ENCODE results near the gene EDN1. TPM values are rescaled to one million over a fixed set of nuclear protein-coding genes. Genes with fewer than 3 reads are reported as not detected.
A peak's percentile ranks its signal among the peaks of the same experiment; 100 is the strongest.

EDN1 gene
- polyA plus RNA-seq, 1 donor (not counting 4 experiments of a cell fraction or from before 2014, with no cell fraction given) = 17.2 TPM

GRCh38 chr6:12279322-12280091 is 10.7 kb upstream of the EDN1 start:
- Histone ChIP-seq H3K27me3 (ENCODE audit: control insufficient read depth, extremely low read depth, insufficient read depth, low read length) (no peaks in the 10 kb centered on the region), H3K9ac (ENCODE audit: control insufficient read depth, extremely low read depth, insufficient read depth, low read length) (no peak overlapping the region), H2AFZ (ENCODE audit: control insufficient read depth, low read length) (no peak overlapping the region), H3K36me3 (ENCODE audit: control insufficient read depth in 2 of 2, extremely low read depth in 1 of 2, insufficient read depth in 2 of 2, low read length in 2 of 2) (no peaks in the 10 kb centered on the region), H3K9me3 (ENCODE audit: control insufficient read depth, low read depth, low read length) (no peaks in the 10 kb centered on the region), H3K4me2 (ENCODE audit: control insufficient read depth, extremely low read depth, insufficient read depth, low read depth, low read length) (peak overlapping the region; percentile 1), H3K4me1 (ENCODE audit: control insufficient read depth, extremely low read depth, insufficient read depth, low read length) (peaks cover 10% of the 10 kb centered on the region), H3K4me3 (ENCODE audit: control insufficient read depth in 2 of 3, extremely low read depth in 1 of 3, insufficient read depth in 2 of 3, low read depth in 1 of 3, low read length in 3 of 3) (no peak overlapping the region), H3K27ac (ENCODE audit: control insufficient read depth, insufficient read depth, low read length) (no peak overlapping the region), H3K9me1 (ENCODE audit: control insufficient read depth, extremely low read depth, insufficient read depth, low read length) (no peaks in the 10 kb centered on the region), H4K20me1 (ENCODE audit: control insufficient read depth, extremely low read depth, insufficient read depth, low read length) (no peaks in the 10 kb centered on the region), H3K79me2 (ENCODE audit: control insufficient read depth, insufficient read depth, low read length) (no peaks in the 10 kb centered on the region)
- DNase-seq (ENCODE audit: low read depth, low spot score) (no peak), FAIRE-seq (peak; percentile 32)
- dilution Hi-C loops (cut with MboI; ENCODE audit: extremely low pct_ligation_motif_present, low sequenced_read_pairs) = no loop called here
- no peak for TF ChIP-seq CTCF (optimal IDR thresholded peaks at IDR 0.05 in 1 of 3, IDR thresholded peaks at IDR 0.05 in 1 of 3, conservative IDR thresholded peaks at IDR 0.05 in 1 of 3; ENCODE audit: extremely low read depth in 1 of 3, insufficient read depth in 2 of 3, low read length in 3 of 3)

DNA sequence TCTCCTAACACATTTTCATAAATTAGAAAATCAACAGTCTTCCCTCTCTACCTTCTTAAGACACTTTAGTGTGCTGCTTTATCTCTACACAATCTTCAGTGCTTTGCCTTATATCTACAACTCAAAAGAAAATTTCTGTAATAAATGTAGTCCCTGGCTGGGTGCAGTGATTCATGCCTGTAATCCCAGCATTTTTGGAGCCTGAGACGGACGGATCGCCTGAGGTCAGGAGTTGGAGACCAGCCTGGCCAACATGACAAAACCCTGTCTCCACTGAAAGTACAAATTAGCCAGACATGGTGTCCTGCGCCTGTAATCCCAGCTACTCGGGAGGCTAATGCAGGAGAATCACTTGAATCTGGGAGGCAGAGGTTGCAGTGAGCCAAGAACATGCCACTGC is 9.7 kb upstream of the EDN1 start:
- peaks cover 10% of the 10 kb centered on the region for H3K4me1 ChIP-seq (ENCODE audit: control insufficient read depth, extremely low read depth, insufficient read depth, low read length)
- no peak for TF ChIP-seq CTCF (optimal IDR thresholded peaks at IDR 0.05 in 1 of 3, IDR thresholded peaks at IDR 0.05 in 1 of 3, conservative IDR thresholded peaks at IDR 0.05 in 1 of 3; ENCODE audit: extremely low read depth in 1 of 3, insufficient read depth in 2 of 3, low read length in 3 of 3)
- no peak for TF ChIP-seq EZH2 (IDR thresholded peaks at IDR 0.05; ENCODE audit: low read length)
- H3K9ac ChIP-seq (ENCODE audit: control insufficient read depth, extremely low read depth, insufficient read depth, low read length) = no peak overlapping the region

More for the DNA sequence above, 9.7 kb upstream of the EDN1 start:
- Histone ChIP-seq H3K4me2 (ENCODE audit: control insufficient read depth, extremely low read depth, insufficient read depth, low read depth, low read length) (no peak overlapping the region), H3K27ac (ENCODE audit: control insufficient read depth, insufficient read depth, low read length) (no peak overlapping the region), H3K36me3 (ENCODE audit: control insufficient read depth in 2 of 2, extremely low read depth in 1 of 2, insufficient read depth in 2 of 2, low read length in 2 of 2) (no peaks in the 10 kb centered on the region), H3K79me2 (ENCODE audit: control insufficient read depth, insufficient read depth, low read length) (no peaks in the 10 kb centered on the region), H3K27me3 (ENCODE audit: control insufficient read depth, extremely low read depth, insufficient read depth, low read length) (no peaks in the 10 kb centered on the region), H3K9me1 (ENCODE audit: control insufficient read depth, extremely low read depth, insufficient read depth, low read length) (no peaks in the 10 kb centered on the region), H3K4me3 (ENCODE audit: control insufficient read depth in 2 of 3, extremely low read depth in 1 of 3, insufficient read depth in 2 of 3, low read depth in 1 of 3, low read length in 3 of 3) (no peak overlapping the region), H4K20me1 (ENCODE audit: control insufficient read depth, extremely low read depth, insufficient read depth, low read length) (no peaks in the 10 kb centered on the region), H3K9me3 (ENCODE audit: control insufficient read depth, low read depth, low read length) (no peaks in the 10 kb centered on the region), H2AFZ (ENCODE audit: control insufficient read depth, low read length) (no peak overlapping the region)
- no peak for DNase-seq (ENCODE audit: low read depth, low spot score)
- dilution Hi-C loops (cut with MboI; ENCODE audit: extremely low pct_ligation_motif_present, low sequenced_read_pairs) = no loop called here
- peak; percentile 29 for FAIRE-seq
